ENCODE measurements around the gene COLEC12. TPM values are rescaled to one million over a fixed set of nuclear protein-coding genes. Genes with fewer than 3 reads are reported as not detected.

Gene COLEC12
- total and polyA plus RNA-seq, 10 of the 15 experiments (the other 5 are each of a cell fraction or from before 2014, with no cell fraction given): 0.04 to 0.05 TPM; not detected in 8

DNA sequence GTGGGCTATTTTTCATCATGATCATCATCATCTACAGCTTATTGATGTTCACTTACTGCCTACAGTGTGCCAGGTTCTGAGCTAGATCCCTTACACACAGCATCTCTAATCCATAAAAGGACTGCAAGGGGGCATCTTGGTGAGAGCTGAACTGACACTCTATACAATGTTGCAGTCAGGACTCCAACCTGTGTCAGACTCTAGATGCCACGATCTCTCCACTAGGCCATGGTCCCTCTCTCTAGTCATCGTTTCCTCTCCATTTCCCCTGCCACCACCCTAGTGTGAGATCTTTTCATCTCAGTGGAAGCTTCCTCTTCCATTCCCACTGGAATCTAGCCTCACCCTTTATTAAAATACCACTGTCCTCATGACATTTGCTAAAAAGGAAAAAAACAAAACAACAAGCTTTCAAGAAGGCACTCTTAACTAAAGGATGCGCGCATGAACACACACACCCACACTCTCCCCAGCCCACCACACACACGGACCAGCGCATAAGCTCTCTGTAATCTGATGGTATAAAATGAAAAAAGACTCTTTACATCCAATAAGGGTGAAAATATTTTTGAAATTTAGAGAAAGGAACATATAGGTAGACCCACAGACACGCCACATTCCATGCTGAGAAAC, 139.3 kb downstream of the COLEC12 start:
- intact Hi-C loops (cut with micrococcal nuclease; ENCODE audit: unreplicated experiment) (no loop called here), in situ Hi-C loops (cut with MboI) (no loop called here)
- TF ChIP-seq EGR1 (IDR thresholded peaks at IDR 0.05; ENCODE audit: borderline replicate concordance in 1 of 2, low read depth in 2 of 2, low read length in 2 of 2) (no peak), ZNF384 (IDR thresholded peaks at IDR 0.05; ENCODE audit: borderline replicate concordance, low read depth, low read length) (no peak), BRCA1 (IDR thresholded peaks at IDR 0.05; ENCODE audit: low read depth, low read length) (no peak), TCF3 (IDR thresholded peaks at IDR 0.05; ENCODE audit: borderline replicate concordance, insufficient read depth, low read depth, low read length) (no peak)
- TF ChIP-seq, protein P1, sequence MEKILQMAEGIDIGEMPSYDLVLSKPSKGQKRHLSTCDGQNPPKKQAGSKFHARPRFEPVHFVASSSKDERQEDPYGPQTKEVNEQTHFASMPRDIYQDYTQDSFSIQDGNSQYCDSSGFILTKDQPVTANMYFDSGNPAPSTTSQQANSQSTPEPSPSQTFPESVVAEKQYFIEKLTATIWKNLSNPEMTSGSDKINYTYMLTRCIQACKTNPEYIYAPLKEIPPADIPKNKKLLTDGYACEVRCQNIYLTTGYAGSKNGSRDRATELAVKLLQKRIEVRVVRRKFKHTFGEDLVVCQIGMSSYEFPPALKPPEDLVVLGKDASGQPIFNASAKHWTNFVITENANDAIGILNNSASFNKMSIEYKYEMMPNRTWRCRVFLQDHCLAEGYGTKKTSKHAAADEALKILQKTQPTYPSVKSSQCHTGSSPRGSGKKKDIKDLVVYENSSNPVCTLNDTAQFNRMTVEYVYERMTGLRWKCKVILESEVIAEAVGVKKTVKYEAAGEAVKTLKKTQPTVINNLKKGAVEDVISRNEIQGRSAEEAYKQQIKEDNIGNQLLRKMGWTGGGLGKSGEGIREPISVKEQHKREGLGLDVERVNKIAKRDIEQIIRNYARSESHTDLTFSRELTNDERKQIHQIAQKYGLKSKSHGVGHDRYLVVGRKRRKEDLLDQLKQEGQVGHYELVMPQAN (conservative IDR thresholded peaks at IDR 0.05): no peak
- no peaks in the 10 kb centered on the region for H3K4me1 ChIP-seq (ENCODE audit: control insufficient read depth, insufficient read depth, low read length)
- no peaks in the 10 kb centered on the region for H3K9me3 ChIP-seq (replicated peaks; ENCODE audit: control insufficient read depth, insufficient read depth, low read length)
- SMC1A ChIA-PET (ENCODE audit: uncharacterized antibody, unreplicated experiment): no interaction called here
- no peak overlapping the region for H3K4me2 ChIP-seq (ENCODE audit: control insufficient read depth, insufficient read depth)
- H3K27me3 ChIP-seq (replicated peaks in 1 of 2; ENCODE audit: control insufficient read depth in 2 of 2, insufficient read depth in 2 of 2, low read length in 1 of 2): no peaks in the 10 kb centered on the region; a peak in 1 of 4 replicates
- BruUV-seq (replicated peaks): no TSS peak
- WGBS (ENCODE audit: insufficient coverage, insufficient replicate concordance, low lambda C conversion rate, missing lambda C conversion rate): 32% methylated on average over 7 of the region's 7 CpGs
- no peak for DNase-seq (ENCODE audit: low read depth, low spot score)
- no peak overlapping the region for H3K27ac ChIP-seq (ENCODE audit: control insufficient read depth, insufficient read depth)
- no peak overlapping the region for H3K4me3 ChIP-seq
- FAIRE-seq: no peak
- RAD21 ChIA-PET (ENCODE audit: unreplicated experiment): no interaction called here
- no peaks in the 10 kb centered on the region for H3K36me3 ChIP-seq (ENCODE audit: control insufficient read depth in 2 of 2, insufficient read depth in 2 of 2, low read length in 1 of 2)
- no peak overlapping the region for H2AFZ ChIP-seq (ENCODE audit: control insufficient read depth, low read depth, low read length)
- no peak for ATAC-seq
- POLR2A ChIA-PET: interaction anchor here (0.7 kb wide), 1 partner anchor 10 kb away, joined by 4 read pairs; no protein-coding TSS in a partner anchor
- no peak overlapping the region for H3K9ac ChIP-seq (ENCODE audit: control insufficient read depth, insufficient read depth, low read length)
- CTCF ChIA-PET: interaction anchor here (0.7 kb wide), 1 partner anchor 1357 kb away, joined by 3 read pairs; no protein-coding TSS in a partner anchor
- H3K79me2 ChIP-seq (ENCODE audit: control insufficient read depth, insufficient read depth, low read length): no peaks in the 10 kb centered on the region
- H4K20me1 ChIP-seq (ENCODE audit: control insufficient read depth, insufficient read depth): no peaks in the 10 kb centered on the region

All from GM12878 (cell line).